HG02798 (cell line): Measurements from ENCODE around the gene CNNM2.
A peak's percentile ranks its signal among the peaks of the same experiment; 100 is the strongest.

Experiments used
- ATAC-seq: cut with Tn5 transposase; IDR thresholded peaks from one replicate; pipeline ENCODE4 v1.9.1; 2021; ENCODE audit warnings: mild to moderate bottlenecking; ENCODE audit not compliant: unreplicated experiment, poor library complexity

The CNNM2 gene

DNA sequence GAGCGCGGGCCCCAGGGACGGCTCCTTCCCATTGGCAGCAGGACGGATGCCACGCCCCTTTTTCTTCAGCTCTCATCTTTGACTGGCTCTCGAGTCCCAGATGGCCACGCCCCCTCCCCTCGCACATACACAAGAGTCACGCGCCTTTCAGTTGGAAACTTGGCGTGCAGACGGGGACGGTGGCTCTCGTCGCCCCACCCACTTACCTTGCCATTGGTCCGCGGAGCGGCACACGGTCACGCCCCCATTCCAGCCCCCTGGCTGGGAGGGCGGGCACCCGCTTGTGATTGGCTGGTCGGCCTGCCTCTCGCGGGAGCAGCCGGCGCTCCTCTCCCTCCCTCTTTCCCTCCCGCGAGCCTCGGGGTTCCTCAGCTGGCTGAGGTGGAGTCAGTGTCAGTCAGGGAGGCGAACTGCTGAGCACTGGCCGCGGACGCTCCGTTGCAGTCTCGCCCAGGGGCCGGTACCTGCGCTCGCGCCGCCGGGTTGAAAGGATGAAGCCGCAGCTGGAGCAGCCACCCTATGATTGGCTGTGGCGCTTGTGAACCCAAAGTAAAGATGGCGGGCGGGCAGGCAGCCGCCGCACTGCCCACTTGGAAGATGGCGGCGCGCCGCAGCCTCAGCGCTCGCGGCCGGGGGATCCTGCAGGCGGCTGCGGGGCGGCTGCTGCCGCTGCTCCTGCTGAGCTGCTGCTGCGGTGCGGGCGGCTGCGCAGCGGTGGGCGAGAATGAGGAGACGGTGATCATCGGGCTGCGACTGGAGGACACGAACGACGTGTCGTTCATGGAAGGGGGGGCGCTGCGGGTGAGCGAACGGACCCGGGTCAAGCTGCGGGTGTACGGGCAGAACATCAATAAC is at the start of gene CNNM2:
Gene CNNM2 (plus strand): TSS at position 333 of the 855 bp plus-strand sequence. CDS start 187 bp downstream, at position 520.
- peak; percentile 92 for ATAC-seq

DNA sequence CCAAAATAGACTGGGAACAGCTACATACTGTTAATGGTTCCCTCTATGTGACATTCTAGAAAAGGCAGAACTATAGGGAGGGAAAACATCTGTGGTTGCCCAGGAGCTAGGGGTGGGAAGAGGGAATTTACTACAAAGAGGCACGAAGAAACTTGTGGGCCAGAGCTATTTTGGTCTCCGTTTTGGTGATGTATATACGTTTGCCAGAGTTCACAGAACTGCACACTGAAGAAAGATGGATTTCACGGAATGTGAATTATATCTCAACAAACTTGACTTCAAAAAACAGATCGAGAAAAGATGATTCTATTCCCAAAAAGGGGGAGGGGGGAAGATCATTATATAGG is 49.2 kb upstream of the CNNM2 start:
- ATAC-seq: no peak

DNA sequence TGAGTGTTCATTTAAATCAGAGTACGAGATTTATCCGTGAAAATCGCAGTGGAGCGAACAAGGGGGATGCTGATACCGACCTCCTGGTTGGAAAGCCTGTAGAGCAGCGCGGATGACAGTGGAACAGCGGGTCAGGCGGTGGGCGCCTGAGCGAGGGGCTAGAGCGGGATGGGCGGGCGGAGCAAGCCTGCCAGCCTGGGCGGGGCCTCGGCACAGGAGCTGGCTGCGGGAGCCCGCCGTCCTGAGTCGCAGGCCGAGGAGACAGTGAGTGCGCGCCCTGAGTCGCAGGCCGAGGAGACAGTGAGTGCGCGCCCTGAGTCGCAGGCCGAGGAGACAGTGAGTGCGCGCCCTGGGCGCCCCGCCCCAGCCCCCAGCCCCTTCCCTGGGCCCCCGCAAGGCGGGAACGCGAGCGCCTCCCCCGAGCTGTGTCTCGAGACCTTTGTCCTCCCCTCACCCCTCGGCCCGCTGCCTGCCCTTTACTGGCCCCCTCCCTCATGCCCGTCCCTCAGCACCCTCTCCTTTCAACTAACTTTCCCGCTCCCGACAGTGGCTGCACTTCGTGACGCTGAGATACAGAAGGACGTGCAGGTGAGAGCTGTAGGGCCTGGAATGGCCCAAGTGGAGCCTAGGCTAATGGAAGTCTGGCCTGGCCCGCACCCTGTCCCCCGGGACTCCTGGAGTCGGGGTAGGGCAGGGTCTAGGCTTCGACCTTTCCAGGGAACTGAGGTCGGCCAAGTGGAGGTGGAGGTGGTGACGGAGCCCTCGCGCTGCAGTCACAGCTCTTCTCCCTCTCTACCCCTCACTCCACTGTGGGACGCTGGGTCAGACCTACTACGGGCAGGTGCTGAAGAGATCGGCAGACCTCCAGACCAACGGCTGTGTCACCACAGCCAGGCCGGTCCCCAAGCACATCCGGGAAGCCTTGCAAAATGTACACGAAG is 48.6 kb upstream of the CNNM2 start, which contains the start of gene AS3MT:
Gene AS3MT (plus strand): TSS at position 213 of the 941 bp plus-strand sequence. CDS start 123 bp downstream, at position 336.
- no peak for ATAC-seq

DNA sequence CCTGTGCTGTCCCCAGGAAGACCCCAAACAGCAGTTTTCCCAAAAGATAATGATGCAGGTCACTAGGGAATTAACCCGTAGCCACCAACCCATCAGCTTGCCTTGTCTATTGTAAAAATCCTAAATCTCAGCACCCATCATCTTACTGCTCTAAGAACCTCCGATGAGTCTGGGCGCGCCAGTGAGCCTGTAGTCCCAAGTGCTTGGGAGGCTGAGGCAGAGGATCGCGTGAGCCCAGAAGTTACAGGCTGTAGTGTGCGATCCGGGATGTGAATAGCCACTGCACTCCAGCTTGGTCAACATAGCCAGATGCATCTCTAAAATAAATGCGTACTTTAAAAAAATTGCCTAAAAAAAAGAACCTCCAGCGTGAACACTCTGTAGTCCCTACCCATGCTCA is 47.9 kb upstream of the CNNM2 start:
- ATAC-seq: no peak

DNA sequence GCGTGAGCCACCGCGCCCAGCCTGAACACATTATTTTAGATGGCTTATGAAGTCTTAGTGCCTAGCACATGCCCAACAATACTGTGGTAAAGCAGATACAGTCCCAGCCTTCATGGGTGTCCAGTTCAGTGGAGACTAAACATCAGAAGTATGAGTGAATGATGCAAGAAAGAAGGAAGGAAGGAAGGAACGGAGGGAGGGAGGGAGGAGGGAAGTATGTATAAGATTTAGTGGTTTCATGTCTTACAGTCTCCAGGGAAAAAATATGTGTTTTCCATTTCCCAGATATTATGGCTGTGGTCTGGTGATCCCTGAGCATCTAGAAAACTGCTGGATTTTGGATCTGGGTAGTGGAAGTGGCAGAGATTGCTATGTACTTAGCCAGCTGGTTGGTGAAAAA is 45.9 kb upstream of the CNNM2 start:
- ATAC-seq: no peak

DNA sequence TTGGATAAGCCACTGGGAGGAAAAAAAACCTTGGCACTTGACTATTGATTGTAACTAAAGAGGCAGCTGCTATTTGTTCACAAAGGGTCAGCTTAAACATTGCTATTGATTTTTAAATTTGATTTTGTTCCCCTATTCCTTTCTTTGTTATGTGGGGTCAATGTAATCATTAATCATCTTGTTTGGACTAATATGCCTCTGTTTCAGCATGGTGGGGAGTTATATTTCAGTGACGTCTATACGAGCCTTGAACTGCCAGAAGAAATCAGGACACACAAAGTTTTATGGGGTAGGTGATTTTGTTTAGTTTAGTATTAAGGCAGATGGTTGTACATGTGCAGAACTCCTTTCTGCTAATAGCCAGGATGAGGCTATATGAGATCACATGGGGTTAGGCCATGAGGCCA is 41.3 kb upstream of the CNNM2 start:
- ATAC-seq: no peak

DNA sequence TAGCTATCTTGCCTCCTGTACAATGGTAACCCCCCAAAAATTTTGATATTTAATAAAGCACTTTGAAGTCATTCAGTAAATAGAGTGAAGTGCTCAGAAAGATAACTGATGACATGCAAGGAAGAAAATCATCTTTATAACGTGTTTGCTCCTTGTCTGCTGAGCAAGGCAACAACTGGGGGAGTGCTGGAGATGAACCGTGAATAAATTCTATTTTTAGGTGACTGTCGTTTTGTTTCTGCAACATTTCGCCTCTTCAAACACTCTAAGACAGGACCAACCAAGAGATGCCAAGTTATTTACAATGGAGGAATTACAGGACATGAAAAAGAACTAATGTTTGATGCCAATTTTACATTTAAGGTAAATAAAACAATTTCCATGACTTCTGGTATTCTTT is 39.5 kb upstream of the CNNM2 start:
- no peak for ATAC-seq

DNA sequence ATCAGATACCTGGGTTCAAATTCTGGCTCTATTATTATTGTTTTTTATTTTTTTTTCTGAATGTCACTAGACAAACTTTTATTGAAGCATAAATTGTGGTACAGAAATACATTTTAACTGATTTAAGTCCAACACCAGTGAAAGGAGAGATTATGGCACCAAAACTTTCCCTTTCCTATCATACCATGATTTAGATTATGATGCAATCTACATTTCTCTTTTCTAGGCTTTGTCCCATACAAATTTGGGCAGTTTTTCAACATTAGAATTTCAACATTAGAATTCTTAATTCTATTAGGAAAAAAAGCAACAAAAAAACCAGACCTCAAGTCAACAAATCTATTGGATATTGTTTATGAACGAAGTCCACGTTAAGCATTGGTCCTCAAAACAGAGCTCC is 37.8 kb upstream of the CNNM2 start:
- no peak for ATAC-seq

DNA sequence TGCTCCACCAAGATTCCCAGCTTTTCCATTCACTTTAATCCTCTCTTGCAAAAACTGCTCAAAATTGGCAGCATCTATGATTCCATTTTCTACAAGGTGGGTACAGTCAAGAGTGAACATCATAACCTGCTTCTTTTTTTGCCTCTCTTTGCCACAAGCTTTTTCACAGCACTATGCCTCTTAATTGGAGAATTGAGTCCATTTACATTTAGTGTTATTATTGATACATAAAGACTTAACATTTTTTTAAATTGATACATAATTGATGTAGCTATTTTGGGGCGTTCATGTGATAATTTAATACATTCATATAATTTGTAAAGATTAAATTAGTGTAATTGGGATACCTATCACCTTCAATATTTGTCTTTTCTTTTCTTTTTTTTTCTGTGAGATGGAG is 30.0 kb upstream of the CNNM2 start:
- ATAC-seq: no peak

DNA sequence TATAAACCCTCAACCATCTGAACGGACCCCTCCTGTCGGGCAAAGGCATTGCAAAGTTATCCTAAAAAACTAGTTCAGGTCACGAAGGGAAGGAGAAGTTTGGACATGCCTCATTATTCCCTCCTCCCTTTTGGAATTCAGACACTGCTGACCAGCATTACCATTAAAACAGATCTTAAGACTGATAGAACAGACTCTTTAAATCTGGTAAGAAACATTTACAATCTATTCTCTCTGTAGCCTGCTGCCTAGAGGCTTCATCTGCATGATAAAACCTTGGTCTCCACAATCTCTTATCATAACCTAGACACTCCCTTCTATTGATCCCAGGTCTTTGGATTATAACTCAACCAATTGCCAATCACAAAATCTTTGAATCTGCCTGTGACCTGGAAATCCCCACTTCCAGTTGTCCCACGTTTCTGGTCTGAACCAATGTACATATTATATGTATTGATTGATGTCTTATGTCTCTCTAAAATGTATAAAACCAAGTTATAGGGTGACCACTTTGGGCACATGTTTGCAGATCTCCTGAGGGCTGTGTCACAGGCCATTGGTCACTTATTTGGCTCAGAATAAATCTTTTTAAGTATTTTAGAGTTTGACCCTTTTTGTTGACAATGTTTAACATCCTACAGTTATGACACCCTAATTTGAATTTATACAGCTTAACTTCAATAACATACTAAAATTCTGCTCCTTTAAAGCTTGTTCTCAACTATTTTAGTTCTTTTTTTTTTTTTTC is 23.5 kb upstream of the CNNM2 start:
- no peak for ATAC-seq

DNA sequence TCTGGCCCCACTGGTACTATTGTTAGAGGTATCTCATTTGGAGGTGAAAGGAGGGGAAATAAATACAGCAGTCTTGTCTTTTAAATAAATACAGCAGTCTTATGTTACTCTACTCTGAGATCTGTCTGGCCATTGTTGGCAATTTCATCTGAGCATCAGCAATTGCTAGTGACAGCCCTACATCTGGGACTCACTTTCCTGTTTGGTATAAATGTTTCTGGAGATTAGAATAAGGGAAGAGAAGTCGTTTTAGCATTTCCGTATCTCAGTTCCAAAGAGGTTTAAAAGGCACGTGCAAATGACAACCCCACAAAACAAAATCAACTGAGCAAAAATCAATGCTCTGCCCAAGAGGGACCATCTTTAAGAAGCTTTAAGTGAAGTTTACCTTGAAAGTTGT is 18.1 kb upstream of the CNNM2 start:
- ATAC-seq: no peak

DNA sequence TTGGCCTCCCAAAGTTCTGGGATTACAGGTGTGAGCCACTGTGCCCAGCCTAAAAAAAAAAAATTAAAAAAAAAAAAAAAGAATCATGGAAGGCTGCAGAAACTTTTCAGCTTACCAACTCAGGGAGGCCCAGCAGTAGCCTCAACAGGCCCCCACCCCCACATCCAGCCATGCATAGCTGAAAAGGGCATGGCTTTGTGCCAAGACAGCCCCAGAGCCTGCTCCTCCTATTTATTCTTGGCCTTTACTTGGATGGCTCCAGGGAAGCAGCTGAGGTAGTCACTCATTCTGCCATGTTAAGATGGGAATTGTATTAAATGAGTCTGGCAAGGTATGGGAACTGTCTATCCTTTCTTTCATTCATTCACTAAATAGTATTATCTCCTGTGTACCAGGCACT is 13.7 kb upstream of the CNNM2 start:
- no peak for ATAC-seq

DNA sequence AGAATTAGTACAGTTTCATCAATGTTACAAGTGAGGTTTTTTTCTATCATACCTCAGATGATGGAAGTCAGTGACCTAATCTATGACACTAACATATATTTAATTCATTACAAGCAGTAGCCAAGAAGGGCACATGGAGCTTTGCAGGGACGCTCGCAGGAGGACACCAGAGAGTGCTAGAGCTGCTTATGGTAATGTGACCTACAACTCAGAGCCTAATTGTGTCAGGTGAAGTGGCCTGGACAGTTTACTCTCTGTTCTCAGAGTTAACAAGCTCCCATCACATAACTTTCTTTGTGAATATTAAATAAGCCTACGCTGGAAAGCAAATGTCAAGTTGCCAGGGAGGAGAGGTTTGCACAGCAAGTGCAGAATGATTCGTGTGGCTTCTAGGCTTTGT is 11.6 kb upstream of the CNNM2 start:
- no peak for ATAC-seq

DNA sequence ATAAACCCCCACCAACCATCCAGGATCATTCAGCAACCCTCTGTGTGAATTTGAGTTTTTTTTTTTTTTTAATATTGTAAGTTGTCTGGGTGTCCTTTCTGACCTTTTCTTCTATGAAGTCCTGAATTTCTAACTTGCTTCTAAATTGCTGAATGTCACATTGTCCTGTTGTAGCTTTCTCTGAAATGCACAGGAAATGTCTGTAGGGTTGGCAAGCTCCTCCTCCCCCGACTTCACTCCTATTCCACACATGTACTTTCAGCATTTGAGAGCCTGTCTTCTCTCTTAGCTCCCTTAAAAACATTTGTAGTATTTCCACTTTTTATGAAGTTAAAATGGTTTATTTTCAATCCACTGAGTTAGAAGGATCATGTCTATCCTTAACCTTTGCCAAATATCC is 3.3 kb upstream of the CNNM2 start:
- ATAC-seq: no peak

DNA sequence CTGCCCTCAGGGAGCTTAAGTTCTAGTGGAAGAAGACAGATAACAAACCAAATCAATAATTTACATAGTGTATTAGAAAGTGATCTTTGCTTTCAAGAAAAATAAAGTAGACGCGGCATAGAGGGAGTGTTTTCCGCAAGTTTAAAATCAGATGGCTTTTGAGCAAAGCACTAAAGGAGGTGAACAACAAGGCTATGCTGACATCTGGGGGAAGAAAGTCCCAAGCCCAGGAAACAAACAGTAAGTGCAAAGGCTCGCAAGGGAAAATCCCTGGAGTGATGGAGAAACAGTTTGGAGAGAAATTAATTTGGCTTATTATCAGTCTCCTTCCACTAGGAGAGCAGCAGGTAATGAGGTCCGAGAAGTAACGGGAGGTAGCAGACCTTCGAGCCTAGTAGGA is 1.9 kb upstream of the CNNM2 start:
- no peak for ATAC-seq

DNA sequence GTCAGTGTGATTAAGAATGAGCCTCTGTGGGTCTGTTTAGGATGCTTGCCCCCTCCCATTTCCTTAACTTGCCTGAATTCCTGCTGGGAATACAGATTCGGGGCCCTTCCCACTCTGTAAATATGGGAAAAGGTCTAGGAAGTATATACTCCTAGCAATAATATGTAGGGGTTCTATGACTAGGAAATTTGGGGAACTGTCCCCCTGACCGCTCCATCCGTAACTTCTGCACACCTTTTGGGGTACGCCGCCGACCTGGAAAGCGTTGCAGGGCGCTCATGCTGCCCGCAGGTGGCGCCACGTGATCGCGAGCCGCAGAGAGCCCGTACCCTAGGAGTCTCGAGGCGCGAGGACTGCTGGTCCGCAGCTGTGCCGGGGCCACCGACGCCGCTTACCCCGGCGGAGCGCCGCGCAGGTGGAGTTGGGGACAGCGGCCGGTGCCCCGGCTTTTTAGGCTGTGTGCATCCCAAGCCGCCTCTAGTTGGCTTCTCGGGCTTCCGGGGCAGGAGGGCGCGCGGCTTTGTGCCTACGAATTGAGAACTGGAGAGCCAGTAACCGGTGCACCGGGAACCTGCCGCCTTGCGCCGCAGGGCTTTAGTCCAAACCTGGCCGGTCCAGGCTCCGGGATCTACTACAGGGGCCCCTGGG is 656 bp upstream of the CNNM2 start:
- ATAC-seq: peak; percentile 41

DNA sequence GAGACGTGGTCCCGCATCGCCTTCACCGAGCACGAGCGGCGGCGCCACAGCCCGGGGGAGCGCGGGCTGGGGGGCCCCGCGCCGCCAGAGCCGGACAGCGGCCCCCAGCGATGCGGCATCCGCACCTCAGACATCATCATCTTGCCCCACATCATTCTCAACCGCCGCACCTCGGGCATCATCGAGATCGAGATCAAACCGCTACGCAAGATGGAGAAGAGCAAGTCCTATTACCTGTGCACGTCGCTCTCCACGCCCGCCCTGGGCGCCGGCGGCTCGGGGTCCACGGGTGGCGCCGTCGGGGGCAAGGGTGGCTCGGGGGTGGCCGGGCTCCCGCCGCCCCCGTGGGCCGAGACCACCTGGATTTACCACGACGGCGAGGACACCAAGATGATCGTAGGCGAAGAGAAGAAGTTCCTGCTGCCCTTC is 737 bp downstream of the CNNM2 start:
- ATAC-seq: no peak

DNA sequence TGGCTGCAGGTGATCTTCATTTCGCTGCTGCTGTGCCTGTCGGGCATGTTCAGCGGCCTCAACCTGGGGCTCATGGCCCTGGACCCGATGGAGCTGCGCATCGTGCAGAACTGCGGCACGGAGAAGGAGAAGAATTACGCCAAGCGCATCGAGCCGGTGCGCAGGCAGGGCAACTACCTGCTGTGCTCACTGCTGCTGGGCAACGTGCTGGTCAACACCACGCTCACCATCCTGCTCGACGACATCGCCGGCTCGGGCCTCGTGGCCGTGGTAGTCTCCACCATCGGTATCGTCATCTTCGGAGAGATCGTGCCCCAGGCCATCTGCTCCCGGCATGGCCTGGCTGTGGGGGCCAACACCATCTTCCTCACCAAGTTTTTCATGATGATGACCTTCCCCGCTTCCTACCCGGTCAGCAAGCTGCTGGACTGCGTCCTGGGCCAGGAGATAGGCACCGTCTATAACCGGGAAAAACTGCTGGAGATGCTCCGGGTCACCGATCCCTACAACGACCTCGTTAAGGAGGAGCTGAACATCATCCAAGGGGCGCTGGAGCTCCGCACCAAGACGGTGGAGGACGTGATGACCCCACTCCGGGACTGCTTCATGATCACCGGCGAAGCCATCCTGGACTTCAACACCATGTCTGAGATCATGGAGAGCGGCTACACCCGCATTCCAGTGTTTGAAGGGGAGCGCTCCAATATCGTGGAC is 1.3 kb downstream of the CNNM2 start:
- ATAC-seq: no peak

DNA sequence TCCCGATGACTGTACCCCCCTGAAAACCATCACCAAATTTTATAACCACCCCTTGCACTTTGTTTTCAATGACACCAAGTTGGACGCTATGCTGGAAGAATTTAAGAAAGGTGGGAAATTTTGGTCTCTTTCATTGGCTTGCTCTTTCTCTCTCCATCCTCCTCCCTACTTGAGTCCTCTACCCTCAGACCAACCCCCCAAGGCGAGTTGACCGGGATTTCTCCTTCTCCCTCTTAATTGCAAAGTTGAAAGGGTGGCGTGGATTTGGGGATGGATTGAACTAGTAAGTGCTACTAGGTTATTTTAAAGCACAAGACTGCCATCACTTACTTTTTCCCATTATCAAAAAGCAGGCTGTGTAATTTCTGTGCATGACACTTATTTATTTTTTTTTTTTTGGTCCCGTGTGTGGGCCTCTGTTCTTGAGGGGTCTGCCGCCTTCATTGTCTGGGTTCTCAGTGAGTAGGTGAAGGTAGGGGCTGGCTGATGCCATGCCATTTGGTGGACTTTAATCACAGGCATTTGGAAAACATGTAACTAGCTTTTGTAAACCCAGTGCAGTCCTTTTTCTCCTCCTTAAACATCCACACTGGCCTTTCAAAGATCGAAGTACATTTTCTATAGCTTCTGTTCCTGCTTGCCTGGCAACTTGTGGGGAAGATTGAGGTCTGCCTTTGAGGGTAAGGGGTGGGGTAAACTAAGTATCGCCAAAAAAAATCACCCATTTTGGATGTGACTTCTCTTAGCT is 2.1 kb downstream of the CNNM2 start:
- ATAC-seq: no peak
